ENCODE results near the gene CTNNA3.

CTNNA3 gene

DNA sequence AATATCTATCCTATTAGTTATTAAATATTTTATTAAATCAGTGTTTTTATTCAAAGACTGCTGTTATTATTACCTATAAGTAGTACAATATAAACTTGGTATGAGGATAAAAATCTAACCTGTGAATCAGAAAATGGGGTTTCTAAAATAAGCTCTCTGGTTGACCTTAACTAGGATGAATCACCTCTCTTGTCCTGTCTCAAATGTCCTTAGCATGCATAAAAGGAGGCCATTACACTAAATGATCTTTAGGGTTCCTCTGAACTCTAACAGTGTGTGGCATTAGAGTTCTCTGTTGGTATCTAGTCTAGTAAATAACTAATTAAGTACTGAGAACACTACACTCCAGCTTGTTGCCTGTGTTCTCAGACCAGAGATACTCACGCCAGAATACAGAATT, 913.2 kb downstream of the CTNNA3 start:
- no peak overlapping the region for H3K4me3 ChIP-seq (ENCODE audit: low read depth, low read length)
- DNase-seq (ENCODE audit: low read depth, low spot score): peak; percentile 23
- TF ChIP-seq, protein P1, sequence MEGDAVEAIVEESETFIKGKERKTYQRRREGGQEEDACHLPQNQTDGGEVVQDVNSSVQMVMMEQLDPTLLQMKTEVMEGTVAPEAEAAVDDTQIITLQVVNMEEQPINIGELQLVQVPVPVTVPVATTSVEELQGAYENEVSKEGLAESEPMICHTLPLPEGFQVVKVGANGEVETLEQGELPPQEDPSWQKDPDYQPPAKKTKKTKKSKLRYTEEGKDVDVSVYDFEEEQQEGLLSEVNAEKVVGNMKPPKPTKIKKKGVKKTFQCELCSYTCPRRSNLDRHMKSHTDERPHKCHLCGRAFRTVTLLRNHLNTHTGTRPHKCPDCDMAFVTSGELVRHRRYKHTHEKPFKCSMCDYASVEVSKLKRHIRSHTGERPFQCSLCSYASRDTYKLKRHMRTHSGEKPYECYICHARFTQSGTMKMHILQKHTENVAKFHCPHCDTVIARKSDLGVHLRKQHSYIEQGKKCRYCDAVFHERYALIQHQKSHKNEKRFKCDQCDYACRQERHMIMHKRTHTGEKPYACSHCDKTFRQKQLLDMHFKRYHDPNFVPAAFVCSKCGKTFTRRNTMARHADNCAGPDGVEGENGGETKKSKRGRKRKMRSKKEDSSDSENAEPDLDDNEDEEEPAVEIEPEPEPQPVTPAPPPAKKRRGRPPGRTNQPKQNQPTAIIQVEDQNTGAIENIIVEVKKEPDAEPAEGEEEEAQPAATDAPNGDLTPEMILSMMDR (IDR thresholded peaks at IDR 0.05; ENCODE audit: low read depth, low read length): no peak
- in situ Hi-C loops (cut with HindIII; ENCODE audit: low sequenced_read_pairs): no loop called here

DNA sequence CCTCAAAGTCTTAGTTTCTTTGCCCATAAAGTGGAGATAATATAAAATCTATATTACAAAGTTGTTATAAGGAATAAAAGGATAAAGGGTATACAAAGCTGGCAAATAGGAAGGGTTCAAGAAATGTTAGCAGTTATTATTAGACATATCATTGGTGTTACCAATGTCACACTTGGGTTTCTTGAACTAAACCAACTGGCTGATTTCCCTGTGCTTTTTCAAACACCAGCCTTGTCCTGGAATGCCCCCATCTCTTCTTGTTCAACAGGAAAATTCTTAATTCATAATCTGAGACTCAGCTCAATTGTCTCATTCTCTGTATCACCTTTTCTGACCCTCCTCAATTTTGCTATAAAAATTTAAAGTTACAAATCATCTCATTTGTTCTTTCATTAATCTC, 913.9 kb downstream of the CTNNA3 start:
- TF ChIP-seq, protein P1 (IDR thresholded peaks at IDR 0.05; ENCODE audit: low read depth, low read length): no peak
- no peak for DNase-seq (ENCODE audit: low read depth, low spot score)
- no peak overlapping the region for H3K4me3 ChIP-seq (ENCODE audit: low read depth, low read length)
- in situ Hi-C loops (cut with HindIII; ENCODE audit: low sequenced_read_pairs): no loop called here

DNA sequence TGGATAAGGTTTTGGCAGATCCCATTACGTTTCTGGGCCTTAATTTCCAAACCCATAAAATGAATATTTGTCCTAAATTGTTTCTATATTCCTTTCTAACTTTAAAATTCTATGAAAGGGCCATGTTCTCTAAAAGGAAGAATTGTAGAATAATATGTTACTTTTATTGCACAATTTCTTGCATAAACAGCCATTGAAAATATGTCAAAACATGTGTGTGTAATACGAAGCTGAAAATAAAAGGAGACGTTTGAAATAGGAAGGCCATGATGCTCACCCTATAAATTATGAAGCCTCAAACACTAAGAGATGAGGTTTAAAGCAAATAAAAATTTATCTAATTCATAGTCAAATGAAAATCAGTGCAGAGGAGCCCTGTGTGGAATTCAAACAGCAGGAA, 915.2 kb downstream of the CTNNA3 start:
- H3K4me3 ChIP-seq (ENCODE audit: low read depth, low read length): no peak overlapping the region
- TF ChIP-seq, protein P1 (IDR thresholded peaks at IDR 0.05; ENCODE audit: low read depth, low read length): no peak
- in situ Hi-C loops (cut with HindIII; ENCODE audit: low sequenced_read_pairs): no loop called here
- DNase-seq (ENCODE audit: low read depth, low spot score): no peak

DNA sequence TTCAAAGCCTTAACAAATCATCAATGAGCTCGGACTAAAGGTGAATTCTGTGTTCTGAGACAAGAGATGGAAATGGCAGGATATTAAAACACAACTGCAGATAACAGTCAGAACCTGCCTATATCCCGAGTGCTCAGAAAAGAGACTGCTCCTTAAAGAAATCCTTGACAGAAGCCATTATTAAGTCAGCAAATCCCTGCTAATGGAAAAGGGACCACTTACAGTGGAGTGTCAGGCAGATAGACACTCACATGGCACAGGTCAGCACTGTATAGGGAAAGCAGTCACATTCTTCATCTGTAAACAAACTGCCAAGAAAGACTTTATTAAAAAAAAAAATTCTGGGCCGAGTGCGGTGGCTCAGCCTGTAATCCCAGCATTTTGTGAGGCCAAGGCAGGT, 917.6 kb downstream of the CTNNA3 start:
- H3K4me3 ChIP-seq (ENCODE audit: low read depth, low read length): no peak overlapping the region
- in situ Hi-C loops (cut with HindIII; ENCODE audit: low sequenced_read_pairs): no loop called here
- DNase-seq (ENCODE audit: low read depth, low spot score): no peak
- TF ChIP-seq, protein P1 (IDR thresholded peaks at IDR 0.05; ENCODE audit: low read depth, low read length): no peak

DNA sequence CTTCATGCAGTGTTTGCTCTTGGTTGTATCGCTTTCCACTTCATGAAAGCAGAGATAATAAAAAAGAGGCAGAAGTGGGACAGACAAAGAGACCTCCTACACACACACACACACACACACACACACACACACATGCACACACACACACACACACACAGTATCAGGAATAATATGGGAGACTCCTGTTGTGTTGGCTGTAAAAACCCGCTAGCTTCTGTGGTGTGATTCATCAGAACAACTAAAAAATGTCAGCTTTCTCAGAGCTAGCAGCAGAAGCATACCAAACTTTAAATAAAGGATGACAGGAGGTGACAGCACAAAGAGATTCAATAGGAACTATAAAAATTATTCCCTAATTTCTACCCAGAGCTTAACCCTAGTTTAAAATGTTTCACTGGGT, 918.3 kb downstream of the CTNNA3 start:
- no peak for DNase-seq (ENCODE audit: low read depth, low spot score)
- TF ChIP-seq, protein P1 (IDR thresholded peaks at IDR 0.05; ENCODE audit: low read depth, low read length): no peak
- in situ Hi-C loops (cut with HindIII; ENCODE audit: low sequenced_read_pairs): no loop called here

DNA sequence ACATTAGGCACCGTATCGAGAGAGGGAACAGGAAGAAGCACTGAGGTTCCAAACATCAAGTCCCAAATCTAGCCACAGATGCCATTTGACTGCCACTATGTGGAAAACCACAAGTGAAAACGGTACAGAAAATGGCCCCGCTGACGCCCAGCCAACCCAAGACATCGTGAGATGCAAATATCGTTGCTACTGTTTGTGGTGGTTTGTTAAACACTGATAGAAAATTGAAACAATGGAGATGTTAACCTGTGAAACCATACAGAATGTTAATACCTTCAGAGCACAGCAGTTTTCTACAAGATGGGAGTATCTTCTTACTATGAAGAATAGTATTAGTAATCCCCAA, 922.5 kb downstream of the CTNNA3 start:
- no peak for DNase-seq (ENCODE audit: low read depth, low spot score)
- TF ChIP-seq, protein P1 (IDR thresholded peaks at IDR 0.05; ENCODE audit: low read depth, low read length): no peak
- in situ Hi-C loops (cut with HindIII; ENCODE audit: low sequenced_read_pairs): no loop called here
- H3K4me3 ChIP-seq (ENCODE audit: low read depth, low read length): no peak overlapping the region

More for the DNA sequence above, 918.3 kb downstream of the CTNNA3 start:
- no peak overlapping the region for H3K4me3 ChIP-seq (ENCODE audit: low read depth, low read length)
